H1 (cell line): ENCODE measurements around the gene MAGI3.

Experiments used
- CREB1 ChIP-seq: IDR thresholded peaks from 2 replicates; pipeline ENCODE4 v1.6.1; 2012; ENCODE audit warnings: inconsistent platforms
- CTCF ChIP-seq, 3 experiments: IDR thresholded peaks; 1 replicate in 2 of 3; 2 replicates in 1 of 3; pipeline versions ENCODE4 v1.5.1 to v1.6.1; 2011; ENCODE audit warnings: low read length in 3 of 3, mild to moderate bottlenecking in 3 of 3, inconsistent platforms in 2 of 3, low read depth in 1 of 3, moderate library complexity in 1 of 3; ENCODE audit not compliant: insufficient read depth in 1 of 3; ENCODE audit errors: control extremely low read depth in 1 of 3
- EZH2 ChIP-seq: fragments of 200-600 bp; sonication (generic); IDR thresholded peaks from 2 replicates; pipeline ENCODE4 v1.7.1; 2012; ENCODE audit warnings: low read depth, mild to moderate bottlenecking, moderate library complexity, low read length, inconsistent platforms; ENCODE audit not compliant: severe bottlenecking
- HDAC6 ChIP-seq: IDR thresholded peaks from one replicate; pipeline ENCODE4 v1.7.1; 2012; ENCODE audit warnings: low read depth, mild to moderate bottlenecking, inconsistent platforms, low read length, moderate library complexity
- JUN ChIP-seq: IDR thresholded peaks from 2 replicates; pipeline ENCODE4 v1.6.1; 2011; ENCODE audit warnings: low read depth, mild to moderate bottlenecking, improper control_type of control experiment, low read length
- POLR2A ChIP-seq, 2 experiments: IDR thresholded peaks; 1 replicate in 1 of 2; 2 replicates in 1 of 2; pipeline ENCODE4 v1.6.1; 2011; ENCODE audit warnings: low read depth in 2 of 2, low read length in 2 of 2, mild to moderate bottlenecking in 2 of 2; ENCODE audit errors: control extremely low read depth in 1 of 2
- POLR2AphosphoS5 ChIP-seq: IDR thresholded peaks from 2 replicates; pipeline ENCODE4 v1.6.1; 2011; ENCODE audit warnings: low read depth, low read length
- SIN3A ChIP-seq, 2 experiments: IDR thresholded peaks in 1 of 2; conservative IDR thresholded peaks in 1 of 2; 2 replicates each; pipeline ENCODE4 v1.6.1; 2011 to 2012; ENCODE audit warnings: low read length in 2 of 2, improper control_type of control experiment in 1 of 2, low read depth in 1 of 2, mild to moderate bottlenecking in 1 of 2
- SP1 ChIP-seq: IDR thresholded peaks from 2 replicates; pipeline ENCODE4 v1.6.1; 2011; ENCODE audit warnings: low read depth, low read length
- ZNF274 ChIP-seq: IDR thresholded peaks from 2 replicates; pipeline ENCODE4 v1.7.0; 2012; ENCODE audit warnings: low read length, borderline replicate concordance; ENCODE audit errors: extremely low read depth

DNA sequence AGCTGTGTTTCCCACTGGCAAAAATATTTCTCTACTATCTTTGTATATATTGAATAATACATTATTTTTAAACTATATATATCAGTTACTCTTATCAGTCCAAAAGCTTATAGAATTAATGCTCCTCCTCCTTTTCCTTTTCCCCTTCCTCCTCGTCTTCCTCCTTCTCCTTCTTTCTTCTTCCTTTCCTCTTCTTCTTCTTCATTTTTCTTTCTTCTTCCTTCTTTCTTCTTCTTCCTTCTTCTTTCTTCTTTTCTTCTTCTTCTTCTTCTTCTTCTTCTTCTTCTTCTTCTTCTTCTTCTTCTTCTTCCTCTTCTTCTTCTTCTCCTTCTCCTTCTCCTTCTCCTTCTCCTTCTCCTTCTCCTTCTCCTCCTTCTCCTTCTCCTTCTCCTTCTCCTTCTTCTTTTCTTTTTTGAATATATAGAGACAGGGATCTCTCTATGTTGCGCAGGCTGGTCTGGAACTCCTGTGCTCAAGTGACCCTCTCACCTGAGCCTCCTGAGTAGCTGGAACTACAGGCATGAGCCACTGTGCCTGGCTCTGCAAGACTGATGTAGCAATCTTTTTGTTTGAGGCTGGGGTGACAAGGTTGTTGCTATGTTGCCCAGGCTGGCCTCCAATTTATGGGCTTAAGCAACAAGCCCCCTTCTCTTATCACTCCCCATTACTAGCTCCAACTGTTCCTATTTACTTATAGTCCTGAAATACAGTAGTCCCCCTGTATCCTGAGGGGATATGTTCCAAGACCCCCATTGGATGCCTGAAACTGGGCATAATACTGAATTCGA, 47.4 kb downstream of the MAGI3 start:
- TF ChIP-seq HDAC6 (no peak), CTCF (IDR thresholded peaks at IDR 0.05; ENCODE audit: control extremely low read depth in 1 of 3, insufficient read depth in 1 of 3, low read depth in 1 of 3, low read length in 3 of 3) (no peak), EZH2 (no peak), JUN (no peak), CREB1 (no peak), SP1 (no peak), SIN3A (conservative IDR thresholded peaks at IDR 0.05 in 1 of 2, IDR thresholded peaks at IDR 0.05 in 1 of 2; ENCODE audit: low read depth in 1 of 2, low read length in 2 of 2) (no peak), ZNF274 (no peak), POLR2A (IDR thresholded peaks at IDR 0.05; ENCODE audit: control extremely low read depth in 1 of 2, low read depth in 2 of 2, low read length in 2 of 2) (no peak), POLR2AphosphoS5 (no peak)
